Fibroblast of the aortic adventitia (primary cell): Measurements from ENCODE around the gene REXO5. TPM values are rescaled to one million over a fixed set of nuclear protein-coding genes. Genes with fewer than 3 reads are reported as not detected.
"Not testable (repeated sequence)": the region's sequence is repeated elsewhere in the genome, so short reads cannot be mapped to it uniquely, and the experiment has no call there.

Experiments
- DNase-seq: peaks from one replicate; pipeline ENCODE4 v3.0.0-alpha.2; 2010; ENCODE audit warnings: low read depth
- H3K4me3 ChIP-seq: 2 replicates; pipeline ENCODE4 v1.5.1; 2011; ENCODE audit warnings: low read depth, mild to moderate bottlenecking, control low read depth, low read length, moderate library complexity
- CTCF ChIP-seq: IDR thresholded peaks from 2 replicates; pipeline ENCODE4 v1.5.1; 2011; ENCODE audit warnings: mild to moderate bottlenecking, low read length, control low read depth, inconsistent platforms; ENCODE audit not compliant: insufficient read depth
- total RNA-seq: library from RNA; depleted of rRNA; stranded (reverse); fragments of >200 nt; gene quantifications from 2 replicates; pipeline ENCODE4 v1.2.3, GENCODE V29; 2012; ENCODE audit warnings: low replicate concordance

Gene REXO5
- total RNA-seq, 1 donor = 12.4 TPM

- no peak for TF ChIP-seq CTCF
- H3K4me3 ChIP-seq = no peak overlapping the region
- DNase-seq = no peak
These were observed 47.8 kb downstream of the REXO5 start for GRCh38 chr16:20853981-20854620.

- no peak for TF ChIP-seq CTCF
- no peak overlapping the region for H3K4me3 ChIP-seq
- DNase-seq = no peak
These were observed 48.6 kb downstream of the REXO5 start for GRCh38 chr16:20854963-20855362.

GRCh38 chr16:20857281-20857680, 51.0 kb downstream of the REXO5 start:
- no peak for TF ChIP-seq CTCF
- H3K4me3 ChIP-seq = no peak overlapping the region
- DNase-seq = no peak

- TF ChIP-seq CTCF = no peak
- H3K4me3 ChIP-seq = no peak overlapping the region
- DNase-seq = no peak
These were observed 52.9 kb downstream of the REXO5 start for GRCh38 chr16:20859229-20859628.

- H3K4me3 ChIP-seq = no peak overlapping the region
- no peak for DNase-seq
- no peak for TF ChIP-seq CTCF
These were observed 53.4 kb downstream of the REXO5 start for GRCh38 chr16:20859699-20860098.

GRCh38 chr16:20860361-20860760, 54.0 kb downstream of the REXO5 start:
- H3K4me3 ChIP-seq = no peak overlapping the region
- DNase-seq = no peak
- no peak for TF ChIP-seq CTCF

GRCh38 chr16:20860995-20861394, 54.7 kb downstream of the REXO5 start:
- DNase-seq, H3K4me3 ChIP-seq: not testable (repeated sequence)
